ENCODE results near the gene MAP2K6.

GRCh38 chr17:69512946-69513345, 98.4 kb downstream of the MAP2K6 start:
- TF ChIP-seq CTCF (conservative IDR thresholded peaks at IDR 0.05) = no peak
- TF ChIP-seq ZFX (IDR thresholded peaks at IDR 0.05) = no peak

Data from C4-2B (cell line).